Adipose tissue (tissue), 3 donors: Measurements from ENCODE around the gene LRP1-AS. TPM values are rescaled to one million over a fixed set of nuclear protein-coding genes. Genes with fewer than 3 reads are reported as not detected.

Experiments
- H3K27ac ChIP-seq: one replicate; pipeline ENCODE4 v1.5.1; 2013; ENCODE audit warnings: low read depth, low read length
- WGBS, 3 donors: extraction: QIAGEN DNeasy Blood & Tissue Kit; methylation state at CpG; one replicate each; pipeline ENCODE4 v1.1.7; 2013; 5-methylcytosine and 5-hydroxymethylcytosine counted together
- polyA plus RNA-seq, 3 donors: library from polyadenylated mRNA; stranded (reverse); fragments of 200-250 nt; gene quantifications; one replicate each; pipeline ENCODE4 v1.2.3, GENCODE V29; 2013
- donor health status: healthy with polysubstance abuse.
- donor health status: Bipolar disorder and iron deficiency.
- donor health status: healthy.

The LRP1-AS gene
- not detected for polyA plus RNA-seq

- H3K27ac ChIP-seq, result no peak within 1 kb of the TSS
- 47 to 70% (median 47%) methylated on average over 8 of the region's 8 CpGs for WGBS, 3 donors
Measured at GRCh38 chr12:57146961-57147944, at the start of gene LRP1-AS. Gene LRP1-AS (minus strand): TSS chr12:57147619.

GRCh38 chr12:57196956-57197355, 49.5 kb upstream of the LRP1-AS start:
- whole genome bisulfite sequencing, 3 donors, result 90 to 92% (median 91%) methylated on average over 21 to 22 of the region's 22 CpGs
- H3K27ac ChIP-seq, result no peak overlapping the region

GRCh38 chr12:57196439-57196838, 49.0 kb upstream of the LRP1-AS start:
- no peak overlapping the region for H3K27ac ChIP-seq
- 62 to 75% (median 63%) methylated on average over 4 of the region's 4 CpGs for WGBS, 3 donors

- 76 to 84% (median 84%) methylated on average over 34 of the region's 34 CpGs for WGBS, 3 donors
- H3K27ac ChIP-seq, result no peak overlapping the region
Measured at GRCh38 chr12:57195611-57196371, 48.4 kb upstream of the LRP1-AS start.

DNA sequence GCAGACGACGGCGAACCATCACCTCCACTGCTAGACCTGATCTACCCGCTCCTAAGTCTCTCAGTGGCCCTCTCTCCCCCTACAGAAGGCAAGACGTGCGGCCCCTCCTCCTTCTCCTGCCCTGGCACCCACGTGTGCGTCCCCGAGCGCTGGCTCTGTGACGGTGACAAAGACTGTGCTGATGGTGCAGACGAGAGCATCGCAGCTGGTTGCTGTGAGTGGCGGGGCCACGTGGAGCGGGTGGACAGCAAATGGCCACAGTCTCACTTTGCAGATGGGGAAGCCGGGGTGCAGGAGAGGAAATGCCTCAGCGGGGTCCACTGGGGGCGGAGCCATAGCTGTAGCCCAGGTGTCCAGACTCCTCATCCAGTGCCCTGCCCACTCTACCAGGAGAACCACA, 47.8 kb upstream of the LRP1-AS start:
- H3K27ac ChIP-seq, result no peak overlapping the region
- 82 to 87% (median 83%) methylated on average over 18 to 19 of the region's 19 CpGs for WGBS, 3 donors

DNA sequence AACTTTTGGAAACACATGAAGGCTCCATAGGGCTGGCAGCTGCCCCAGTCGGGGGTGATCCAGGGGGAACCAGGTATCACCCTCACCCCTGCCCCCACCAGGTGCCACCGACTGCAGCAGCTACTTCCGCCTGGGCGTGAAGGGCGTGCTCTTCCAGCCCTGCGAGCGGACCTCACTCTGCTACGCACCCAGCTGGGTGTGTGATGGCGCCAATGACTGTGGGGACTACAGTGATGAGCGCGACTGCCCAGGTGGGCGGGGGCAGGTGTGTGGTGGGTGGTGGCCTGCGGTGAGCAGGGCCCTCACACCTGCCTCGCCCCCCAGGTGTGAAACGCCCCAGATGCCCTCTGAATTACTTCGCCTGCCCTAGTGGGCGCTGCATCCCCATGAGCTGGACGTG, 46.8 kb upstream of the LRP1-AS start:
- H3K27ac ChIP-seq, result no peak overlapping the region
- 90 to 92% (median 91%) methylated on average over 18 of the region's 18 CpGs for WGBS, 3 donors

DNA sequence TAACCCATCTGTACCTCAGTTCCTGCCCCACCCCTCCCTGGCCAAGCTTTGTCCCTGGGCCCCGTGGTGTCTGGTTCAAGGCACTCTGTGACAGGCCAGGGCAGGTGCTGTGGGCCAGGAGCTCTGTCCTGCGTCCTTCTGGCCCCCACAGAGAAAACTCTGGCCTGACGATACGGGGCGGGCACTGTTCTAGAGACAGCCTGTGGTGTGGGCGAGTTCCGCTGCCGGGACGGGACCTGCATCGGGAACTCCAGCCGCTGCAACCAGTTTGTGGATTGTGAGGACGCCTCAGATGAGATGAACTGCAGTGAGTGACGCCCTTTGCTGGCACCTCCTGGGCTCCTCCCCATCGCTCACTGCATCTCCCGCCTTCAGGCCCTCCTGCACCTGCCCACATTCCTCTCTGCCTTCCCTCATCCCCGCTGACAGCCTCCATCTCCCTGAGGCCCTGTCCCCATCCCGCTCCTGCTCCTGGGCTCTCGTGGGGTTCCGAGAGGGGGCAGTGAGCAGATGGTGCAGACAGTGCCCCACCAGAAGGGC, 46.4 kb upstream of the LRP1-AS start:
- 84 to 88% (median 87%) methylated on average over 19 of the region's 19 CpGs for WGBS, 3 donors
- no peak overlapping the region for H3K27ac ChIP-seq

DNA sequence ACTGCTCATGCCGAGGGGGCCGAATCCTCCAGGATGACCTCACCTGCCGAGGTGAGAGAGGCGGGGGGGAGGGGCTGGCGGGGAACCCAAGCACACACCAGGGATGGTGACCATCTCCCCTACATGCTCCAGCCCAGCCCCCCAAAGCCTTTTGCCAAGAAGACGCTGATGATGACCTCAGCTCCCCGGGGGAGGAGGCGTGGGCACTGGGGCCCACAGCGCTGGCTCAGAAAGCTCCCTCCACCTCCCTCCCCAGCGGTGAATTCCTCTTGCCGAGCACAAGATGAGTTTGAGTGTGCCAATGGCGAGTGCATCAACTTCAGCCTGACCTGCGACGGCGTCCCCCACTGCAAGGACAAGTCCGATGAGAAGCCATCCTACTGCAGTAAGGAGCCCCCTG, 45.5 kb upstream of the LRP1-AS start:
- H3K27ac ChIP-seq, result no peak overlapping the region
- 68 to 87% (median 78%) methylated on average over 16 of the region's 16 CpGs for WGBS, 3 donors

GRCh38 chr12:57191410-57191809, 44.0 kb upstream of the LRP1-AS start:
- no peak overlapping the region for H3K27ac ChIP-seq
- 85 to 93% (median 89%) methylated on average over 11 of the region's 11 CpGs for WGBS, 3 donors

- H3K27ac ChIP-seq, result no peak overlapping the region
- 94 to 97% (median 95%) methylated on average over 23 of the region's 23 CpGs for WGBS, 3 donors
Measured at GRCh38 chr12:57190821-57191220, 43.4 kb upstream of the LRP1-AS start.

GRCh38 chr12:57190037-57190436, 42.6 kb upstream of the LRP1-AS start:
- WGBS, 3 donors, result 48 to 89% (median 51%) methylated on average over 6 of the region's 6 CpGs

GRCh38 chr12:57188090-57188425, 40.6 kb upstream of the LRP1-AS start:
- 76 to 91% (median 78%) methylated on average over 7 to 8 of the region's 8 CpGs for WGBS, 3 donors
- H3K27ac ChIP-seq, result no peak overlapping the region

More at GRCh38 chr12:57190037-57190436, 42.6 kb upstream of the LRP1-AS start:
- H3K27ac ChIP-seq, result no peak overlapping the region

DNA sequence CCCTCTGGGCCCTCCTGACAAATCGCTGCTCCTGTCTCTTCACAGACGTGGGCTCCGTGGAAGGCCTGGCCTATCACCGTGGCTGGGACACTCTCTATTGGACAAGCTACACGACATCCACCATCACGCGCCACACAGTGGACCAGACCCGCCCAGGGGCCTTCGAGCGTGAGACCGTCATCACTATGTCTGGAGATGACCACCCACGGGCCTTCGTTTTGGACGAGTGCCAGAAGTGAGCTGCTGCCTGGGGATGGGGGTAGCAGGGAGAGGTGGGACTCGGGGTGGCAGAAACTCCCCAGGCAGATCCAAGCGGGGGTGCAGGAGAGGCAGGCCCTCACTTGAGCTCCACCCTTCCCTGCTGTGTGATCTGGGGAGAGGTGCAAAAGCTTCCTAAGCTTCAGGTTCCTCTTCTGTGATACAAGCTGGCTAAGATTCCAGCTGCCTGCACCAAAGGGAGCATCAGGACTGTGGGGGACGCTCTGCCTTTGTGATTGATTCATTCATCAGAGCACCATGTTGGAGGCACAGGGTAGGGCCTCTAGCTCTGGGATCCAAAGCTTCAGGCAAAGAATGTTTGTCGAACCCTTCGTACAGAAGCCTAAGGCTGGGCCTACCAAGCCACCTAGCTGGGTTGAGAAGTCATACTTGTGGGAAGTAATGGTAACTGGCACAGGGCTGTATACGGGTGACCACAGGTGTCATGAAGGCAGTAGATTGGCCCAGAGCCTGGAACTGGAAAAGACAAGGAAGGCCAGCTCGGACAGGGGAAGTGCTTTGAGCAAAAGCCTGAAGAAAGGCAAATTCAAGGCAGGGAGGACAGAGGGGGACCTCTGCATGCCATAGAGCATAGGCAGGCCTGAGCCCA, 40.0 kb upstream of the LRP1-AS start:
- 69 to 74% (median 73%) methylated on average over 21 of the region's 21 CpGs for WGBS, 3 donors

DNA sequence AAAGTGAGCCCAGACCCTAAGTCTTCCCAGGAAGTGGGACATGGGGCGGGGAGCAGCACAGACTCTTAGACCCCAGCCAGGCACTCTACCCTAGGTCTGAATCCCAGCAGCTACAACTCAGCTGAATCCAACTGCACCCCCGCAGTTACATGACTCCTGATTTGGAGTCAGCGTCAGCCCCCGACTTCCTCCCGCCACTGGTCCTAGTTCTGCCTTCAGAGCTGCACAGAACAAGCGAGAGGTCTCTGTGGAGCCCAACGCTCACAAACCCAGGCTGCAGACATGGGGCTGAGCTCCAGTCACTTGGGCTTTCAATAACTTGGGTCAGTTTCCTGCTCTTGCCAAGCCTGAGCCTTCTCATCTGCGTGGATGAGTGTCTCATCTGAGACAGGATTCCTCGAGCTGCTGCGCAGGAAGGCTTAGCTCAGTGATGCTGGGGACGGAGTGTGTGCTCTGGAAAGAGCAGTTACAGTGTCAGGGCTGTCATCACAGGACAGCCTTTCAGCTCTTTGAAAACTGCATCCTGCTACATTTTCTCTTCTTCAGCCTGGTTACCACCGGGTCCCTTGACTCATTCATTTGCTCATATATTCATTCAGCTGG, 38.6 kb upstream of the LRP1-AS start:
- 81 to 88% (median 85%) methylated on average over 12 of the region's 12 CpGs for WGBS, 3 donors
- no peak overlapping the region for H3K27ac ChIP-seq

More for the DNA sequence above, 40.0 kb upstream of the LRP1-AS start:
- H3K27ac ChIP-seq, result no peak overlapping the region

DNA sequence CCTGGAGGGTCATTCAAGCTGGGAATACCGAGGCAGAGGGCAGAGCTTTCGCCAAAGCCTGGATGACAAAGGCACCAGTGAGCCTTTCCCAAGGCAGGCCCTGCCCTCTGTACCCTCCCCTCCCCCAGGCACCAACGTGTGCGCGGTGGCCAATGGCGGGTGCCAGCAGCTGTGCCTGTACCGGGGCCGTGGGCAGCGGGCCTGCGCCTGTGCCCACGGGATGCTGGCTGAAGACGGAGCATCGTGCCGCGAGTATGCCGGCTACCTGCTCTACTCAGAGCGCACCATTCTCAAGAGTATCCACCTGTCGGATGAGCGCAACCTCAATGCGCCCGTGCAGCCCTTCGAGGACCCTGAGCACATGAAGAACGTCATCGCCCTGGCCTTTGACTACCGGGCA, 38.0 kb upstream of the LRP1-AS start:
- 87 to 91% (median 89%) methylated on average over 25 of the region's 25 CpGs for WGBS, 3 donors
- no peak overlapping the region for H3K27ac ChIP-seq

GRCh38 chr12:57183939-57184725, 36.7 kb upstream of the LRP1-AS start:
- H3K27ac ChIP-seq, result no peak overlapping the region
- WGBS, 3 donors, result 91 to 93% (median 91%) methylated on average over 21 to 22 of the region's 22 CpGs

DNA sequence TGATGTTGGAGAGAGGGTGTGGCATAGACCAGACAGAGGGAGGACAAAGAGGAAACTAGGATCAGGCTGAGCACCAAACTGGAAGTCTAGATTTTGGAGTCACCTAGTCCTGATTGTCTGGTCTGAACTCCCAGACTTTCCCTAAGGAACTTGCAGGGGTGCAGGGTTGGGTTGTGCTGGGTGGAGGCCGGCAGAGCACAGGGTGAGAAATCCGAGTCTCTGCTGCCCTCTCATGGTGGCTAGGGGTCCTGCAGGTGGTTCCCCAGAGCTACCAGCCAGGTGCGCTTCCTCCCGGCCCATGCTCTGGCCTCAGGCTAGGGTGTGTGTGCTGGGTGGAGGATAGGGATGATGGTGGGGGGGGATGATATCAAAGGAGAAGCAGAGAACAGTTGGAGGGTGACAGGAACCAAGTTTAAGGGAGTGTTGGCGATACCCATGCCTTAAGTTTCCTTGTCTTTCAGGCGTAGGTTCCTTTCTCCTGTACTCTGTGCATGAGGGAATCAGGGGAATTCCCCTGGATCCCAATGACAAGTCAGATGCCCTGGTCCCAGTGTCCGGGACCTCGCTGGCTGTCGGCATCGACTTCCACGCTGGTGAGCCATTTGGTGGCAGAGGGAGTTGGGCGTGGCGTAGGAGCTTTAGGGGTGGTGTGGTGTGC, 35.6 kb upstream of the LRP1-AS start:
- H3K27ac ChIP-seq, result no peak overlapping the region
- WGBS, 3 donors, result 56 to 64% (median 57%) methylated on average over 13 of the region's 13 CpGs
